ENCODE results near the gene HSP90AA1. TPM values are rescaled to one million over a fixed set of nuclear protein-coding genes. Genes with fewer than 3 reads are reported as not detected.
"Not testable (repeated sequence)": the region's sequence is repeated elsewhere in the genome, so short reads cannot be mapped to it uniquely, and the experiment has no call there.

HSP90AA1 gene
- total RNA-seq, 1 experiment from 2014 or later = 464 TPM

DNA sequence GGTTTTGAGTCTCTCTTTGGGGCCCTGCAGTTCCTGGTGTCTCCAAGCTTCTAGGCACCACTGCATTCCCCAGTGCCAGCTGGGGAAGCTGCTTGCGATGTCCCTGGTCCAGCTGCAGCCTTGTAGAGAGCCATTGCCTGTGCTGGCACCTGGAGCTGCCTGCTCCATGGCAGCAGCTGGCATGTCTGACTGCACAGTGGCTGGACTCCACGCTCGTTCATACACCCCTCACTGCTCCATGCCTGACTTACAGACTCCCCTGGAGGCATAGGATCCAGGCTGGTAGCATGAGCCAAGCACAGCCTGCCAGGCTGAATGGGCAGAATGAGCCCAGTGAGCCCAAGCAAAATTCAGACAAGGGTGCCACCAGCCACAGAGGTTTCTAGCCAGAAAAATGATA, 31.0 kb upstream of the HSP90AA1 start:
- Histone ChIP-seq H3K4me3 (ENCODE audit: low read depth, low read length) (no peak overlapping the region), H3K27me3 (replicated peaks; ENCODE audit: control insufficient read depth, insufficient read depth, low read length) (no peaks in the 10 kb centered on the region), H3K4me1 (no peaks in the 10 kb centered on the region), H3K36me3 (ENCODE audit: control insufficient read depth, insufficient read depth, low read length) (no peaks in the 10 kb centered on the region), H3K9me3 (peaks cover 11% of the 10 kb centered on the region; the same call in 1 of the 2 replicates)
- Mint-ChIP-seq H3K4me1 (ENCODE audit: low read depth, unreplicated experiment) (no peaks in the 10 kb centered on the region), H3K9me3 (ENCODE audit: unreplicated experiment) (no peaks in the 10 kb centered on the region), H3K27ac (ENCODE audit: unreplicated experiment) (no peak overlapping the region), H3K27me3 (ENCODE audit: insufficient read depth, unreplicated experiment) (no peaks in the 10 kb centered on the region), H3K36me3 (ENCODE audit: insufficient read depth, unreplicated experiment) (no peaks in the 10 kb centered on the region), H3K4me3 (ENCODE audit: unreplicated experiment) (no peak overlapping the region)
- no peak for DNase-seq
- ChIA-PET POLR2A (no interaction called here), CTCF (no interaction called here)
- intact Hi-C loops (cut with micrococcal nuclease; ENCODE audit: unreplicated experiment) = no loop called here
- TF ChIP-seq, protein P1, sequence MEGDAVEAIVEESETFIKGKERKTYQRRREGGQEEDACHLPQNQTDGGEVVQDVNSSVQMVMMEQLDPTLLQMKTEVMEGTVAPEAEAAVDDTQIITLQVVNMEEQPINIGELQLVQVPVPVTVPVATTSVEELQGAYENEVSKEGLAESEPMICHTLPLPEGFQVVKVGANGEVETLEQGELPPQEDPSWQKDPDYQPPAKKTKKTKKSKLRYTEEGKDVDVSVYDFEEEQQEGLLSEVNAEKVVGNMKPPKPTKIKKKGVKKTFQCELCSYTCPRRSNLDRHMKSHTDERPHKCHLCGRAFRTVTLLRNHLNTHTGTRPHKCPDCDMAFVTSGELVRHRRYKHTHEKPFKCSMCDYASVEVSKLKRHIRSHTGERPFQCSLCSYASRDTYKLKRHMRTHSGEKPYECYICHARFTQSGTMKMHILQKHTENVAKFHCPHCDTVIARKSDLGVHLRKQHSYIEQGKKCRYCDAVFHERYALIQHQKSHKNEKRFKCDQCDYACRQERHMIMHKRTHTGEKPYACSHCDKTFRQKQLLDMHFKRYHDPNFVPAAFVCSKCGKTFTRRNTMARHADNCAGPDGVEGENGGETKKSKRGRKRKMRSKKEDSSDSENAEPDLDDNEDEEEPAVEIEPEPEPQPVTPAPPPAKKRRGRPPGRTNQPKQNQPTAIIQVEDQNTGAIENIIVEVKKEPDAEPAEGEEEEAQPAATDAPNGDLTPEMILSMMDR (IDR thresholded peaks at IDR 0.05; ENCODE audit: insufficient read depth in 1 of 2, low read depth in 1 of 2, low read length in 1 of 2, severe bottlenecking in 1 of 2, unreplicated experiment in 1 of 2) = no peak
- no TSS peak for BruUV-seq (replicated peaks)

DNA sequence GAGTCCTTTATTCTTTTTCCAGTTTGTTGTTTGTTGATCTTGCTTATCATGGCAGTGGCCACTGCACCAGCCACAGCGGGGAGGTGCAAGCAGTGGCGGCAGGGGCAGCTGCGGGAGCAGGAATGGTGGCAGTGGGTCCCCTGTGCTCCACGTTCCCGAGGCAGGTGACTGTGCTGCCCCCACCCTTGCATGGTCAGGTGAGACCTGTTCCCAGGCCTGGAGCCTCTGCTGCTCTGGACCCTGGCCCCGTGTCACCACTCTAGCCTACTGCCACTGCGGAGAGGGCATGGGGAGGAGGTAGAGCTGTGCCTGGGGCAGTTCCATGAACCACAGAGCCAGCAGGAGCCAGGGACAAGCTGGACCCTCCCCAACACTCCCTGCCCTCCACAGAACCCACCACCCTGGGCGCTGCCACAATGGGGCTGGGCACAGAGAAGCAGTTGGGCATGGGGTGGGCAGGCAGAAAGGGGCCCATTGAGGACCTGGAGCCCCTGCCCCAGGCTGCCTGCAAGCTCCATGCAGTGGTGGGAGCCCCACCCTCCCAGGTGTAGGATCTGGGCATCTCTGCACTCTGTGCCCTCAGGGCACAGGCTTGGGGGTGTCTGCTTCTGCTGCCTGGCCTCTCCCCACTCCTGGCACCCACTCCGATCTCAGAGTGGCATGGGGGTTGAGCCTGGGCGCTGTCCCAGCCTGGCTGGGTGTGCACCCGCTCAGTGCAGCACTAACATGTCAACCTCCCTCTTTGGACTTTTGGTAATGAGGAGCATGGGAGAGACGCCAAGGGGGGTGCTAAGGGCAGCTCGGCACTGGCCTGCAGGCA, 29.7 kb upstream of the HSP90AA1 start:
- intact Hi-C loops (cut with micrococcal nuclease; ENCODE audit: unreplicated experiment) = no loop called here
- Mint-ChIP-seq H3K4me3 (ENCODE audit: unreplicated experiment) (no peak overlapping the region), H3K27me3 (ENCODE audit: insufficient read depth, unreplicated experiment) (no peaks in the 10 kb centered on the region), H3K27ac (ENCODE audit: unreplicated experiment) (no peak overlapping the region), H3K9me3 (ENCODE audit: unreplicated experiment) (no peaks in the 10 kb centered on the region), H3K36me3 (ENCODE audit: insufficient read depth, unreplicated experiment) (no peaks in the 10 kb centered on the region), H3K4me1 (ENCODE audit: low read depth, unreplicated experiment) (no peaks in the 10 kb centered on the region)
- H3K27me3 ChIP-seq (replicated peaks; ENCODE audit: control insufficient read depth, insufficient read depth, low read length) = no peaks in the 10 kb centered on the region
- POLR2A ChIA-PET = no interaction called here
- DNase-seq = no peak
- TF ChIP-seq, protein P1 (IDR thresholded peaks at IDR 0.05; ENCODE audit: insufficient read depth in 1 of 2, low read depth in 1 of 2, low read length in 1 of 2, severe bottlenecking in 1 of 2, unreplicated experiment in 1 of 2) = no peak
- BruUV-seq (replicated peaks) = no TSS peak
- H3K9me3 ChIP-seq = peaks cover 11% of the 10 kb centered on the region; the same call in 1 of the 2 replicates
- H3K4me3 ChIP-seq (ENCODE audit: low read depth, low read length) = no peak overlapping the region
- CTCF ChIA-PET = no interaction called here
- H3K36me3 ChIP-seq (ENCODE audit: control insufficient read depth, insufficient read depth, low read length) = no peaks in the 10 kb centered on the region
- H3K4me1 ChIP-seq = no peaks in the 10 kb centered on the region

DNA sequence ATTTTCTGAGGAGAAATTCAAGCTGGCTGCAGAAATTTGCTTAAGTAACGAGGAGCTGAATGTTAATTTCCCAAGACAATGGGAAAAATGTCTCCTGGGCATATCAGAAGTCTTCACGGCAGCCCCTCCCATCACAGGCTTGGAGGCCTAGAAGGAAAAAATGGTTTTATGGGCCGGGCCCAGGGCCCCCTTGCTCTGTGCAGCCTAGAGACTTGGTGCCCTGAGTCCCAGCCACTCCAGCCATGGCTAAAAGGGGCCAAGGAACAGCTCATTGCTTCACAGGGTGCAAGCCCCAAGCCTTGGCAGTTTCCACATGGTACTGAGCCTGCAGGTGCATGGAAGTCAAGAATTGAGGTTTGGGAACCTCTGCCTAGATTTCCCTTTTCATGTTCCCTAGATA, 24.3 kb upstream of the HSP90AA1 start:
- no peaks in the 10 kb centered on the region for H3K27me3 ChIP-seq (replicated peaks; ENCODE audit: control insufficient read depth, insufficient read depth, low read length)
- no peak for DNase-seq
- ChIA-PET POLR2A (no interaction called here), CTCF (no interaction called here)
- no peaks in the 10 kb centered on the region for H3K9me3 Mint-ChIP-seq (ENCODE audit: unreplicated experiment)
- intact Hi-C loops (cut with micrococcal nuclease; ENCODE audit: unreplicated experiment) = no loop called here
- H3K4me1 ChIP-seq = no peaks in the 10 kb centered on the region
- peaks cover 2% of the 10 kb centered on the region; the same call in 1 of the 2 replicates for H3K9me3 ChIP-seq
- H3K4me1 Mint-ChIP-seq (ENCODE audit: low read depth, unreplicated experiment) = no peaks in the 10 kb centered on the region
- H3K27ac Mint-ChIP-seq (ENCODE audit: unreplicated experiment) = no peak overlapping the region
- H3K27me3 Mint-ChIP-seq (ENCODE audit: insufficient read depth, unreplicated experiment) = no peaks in the 10 kb centered on the region
- BruUV-seq (replicated peaks) = no TSS peak
- H3K4me3 ChIP-seq (ENCODE audit: low read depth, low read length) = no peak overlapping the region
- H3K36me3 Mint-ChIP-seq (ENCODE audit: insufficient read depth, unreplicated experiment) = no peaks in the 10 kb centered on the region
- H3K36me3 ChIP-seq (ENCODE audit: control insufficient read depth, insufficient read depth, low read length) = no peaks in the 10 kb centered on the region
- TF ChIP-seq, protein P1 (IDR thresholded peaks at IDR 0.05; ENCODE audit: insufficient read depth in 1 of 2, low read depth in 1 of 2, low read length in 1 of 2, severe bottlenecking in 1 of 2, unreplicated experiment in 1 of 2) = no peak
- no peak overlapping the region for H3K4me3 Mint-ChIP-seq (ENCODE audit: unreplicated experiment)

DNA sequence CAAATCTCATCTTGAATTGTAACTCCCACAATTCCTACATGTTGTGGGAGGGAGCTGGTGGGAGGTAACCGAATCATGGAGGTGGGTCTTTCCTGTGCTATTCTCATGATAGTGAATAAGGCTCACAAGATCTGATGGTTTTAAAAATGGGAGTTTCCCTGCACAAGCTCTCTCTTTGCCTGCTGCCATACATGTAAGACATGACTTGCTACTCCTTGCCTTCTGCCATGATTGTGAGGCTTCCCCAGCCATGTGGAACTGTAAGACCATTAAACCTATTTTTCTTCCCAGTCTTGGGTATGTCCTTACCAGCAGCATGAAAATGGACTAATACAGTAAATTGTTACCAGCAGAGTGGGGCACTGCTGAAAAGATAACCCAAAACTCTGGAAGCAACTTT, 22.5 kb upstream of the HSP90AA1 start:
- DNase-seq; H3K27me3 Mint-ChIP-seq (ENCODE audit: insufficient read depth, unreplicated experiment); H3K36me3 Mint-ChIP-seq (ENCODE audit: insufficient read depth, unreplicated experiment); H3K27ac Mint-ChIP-seq (ENCODE audit: unreplicated experiment); H3K4me3 Mint-ChIP-seq (ENCODE audit: unreplicated experiment); H3K4me1 ChIP-seq; H3K9me3 Mint-ChIP-seq (ENCODE audit: unreplicated experiment); BruUV-seq (replicated peaks); H3K36me3 ChIP-seq (ENCODE audit: control insufficient read depth, insufficient read depth, low read length); H3K4me1 Mint-ChIP-seq (ENCODE audit: low read depth, unreplicated experiment); H3K27me3 ChIP-seq (replicated peaks; ENCODE audit: control insufficient read depth, insufficient read depth, low read length); CTCF ChIA-PET; intact Hi-C loops (cut with micrococcal nuclease; ENCODE audit: unreplicated experiment); H3K9me3 ChIP-seq; H3K4me3 ChIP-seq (ENCODE audit: low read depth, low read length); POLR2A ChIA-PET: not testable (repeated sequence)

All from Caco-2 (cell line).